Measurements from ENCODE around the gene CTNNA2.

CTNNA2 gene

GRCh38 chr2:79920512-79921076 is 407.7 kb downstream of the CTNNA2 start:
- 80% methylated on average over 1 of the region's 3 CpGs; no CpG with 5 or more reads in 1 of the 2 experiments for WGBS, 2 experiments (ENCODE audit: insufficient coverage in 2 of 2)
- Histone ChIP-seq H3K4me1 (ENCODE audit: control insufficient read depth, insufficient read depth, low read length, poor library complexity, severe bottlenecking) (no peaks in the 10 kb centered on the region), H3K36me3 (ENCODE audit: control insufficient read depth, insufficient read depth, low read length) (no peaks in the 10 kb centered on the region), H3K9me3 (ENCODE audit: control insufficient read depth, low read length) (no peaks in the 10 kb centered on the region), H3K27ac (ENCODE audit: low read depth, low read length, severe bottlenecking) (no peak overlapping the region), H3K4me3 (ENCODE audit: extremely low read depth, insufficient read depth, low read length, poor library complexity, severe bottlenecking) (no peak overlapping the region)

GRCh38 chr2:79929624-79930023 is 416.8 kb downstream of the CTNNA2 start:
- Histone ChIP-seq H3K27ac (ENCODE audit: low read depth, low read length, severe bottlenecking) (no peak overlapping the region), H3K4me1 (ENCODE audit: control insufficient read depth, insufficient read depth, low read length, poor library complexity, severe bottlenecking) (no peaks in the 10 kb centered on the region), H3K36me3 (ENCODE audit: control insufficient read depth, insufficient read depth, low read length) (no peaks in the 10 kb centered on the region), H3K4me3 (ENCODE audit: extremely low read depth, insufficient read depth, low read length, poor library complexity, severe bottlenecking) (no peak overlapping the region), H3K9me3 (ENCODE audit: control insufficient read depth, low read length) (no peaks in the 10 kb centered on the region)
- WGBS, 2 experiments (ENCODE audit: insufficient coverage in 2 of 2) = 100% methylated on average over 1 of the region's 3 CpGs

- Histone ChIP-seq H3K27ac (ENCODE audit: low read depth, low read length, severe bottlenecking) (no peak overlapping the region), H3K36me3 (ENCODE audit: control insufficient read depth, insufficient read depth, low read length) (no peaks in the 10 kb centered on the region), H3K4me3 (ENCODE audit: extremely low read depth, insufficient read depth, low read length, poor library complexity, severe bottlenecking) (no peak overlapping the region), H3K9me3 (ENCODE audit: control insufficient read depth, low read length) (no peaks in the 10 kb centered on the region), H3K4me1 (ENCODE audit: control insufficient read depth, insufficient read depth, low read length, poor library complexity, severe bottlenecking) (no peaks in the 10 kb centered on the region)
- 40% methylated on average over 2 of the region's 5 CpGs; no CpG with 5 or more reads in 1 of the 2 experiments for WGBS, 2 experiments (ENCODE audit: insufficient coverage in 2 of 2)
These were observed 422.3 kb downstream of the CTNNA2 start for GRCh38 chr2:79935046-79935732.

- Histone ChIP-seq H3K9me3 (ENCODE audit: control insufficient read depth, low read length) (no peaks in the 10 kb centered on the region), H3K4me3 (ENCODE audit: extremely low read depth, insufficient read depth, low read length, poor library complexity, severe bottlenecking) (no peak overlapping the region), H3K36me3 (ENCODE audit: control insufficient read depth, insufficient read depth, low read length) (no peaks in the 10 kb centered on the region), H3K27ac (ENCODE audit: low read depth, low read length, severe bottlenecking) (peak overlapping the region; percentile 52), H3K4me1 (ENCODE audit: control insufficient read depth, insufficient read depth, low read length, poor library complexity, severe bottlenecking) (no peaks in the 10 kb centered on the region)
- WGBS, 2 experiments (ENCODE audit: insufficient coverage in 2 of 2) = 0% methylated on average over 3 to 4 of the region's 9 CpGs
These were observed 423.2 kb downstream of the CTNNA2 start for GRCh38 chr2:79935771-79936657.

GRCh38 chr2:79936715-79937114 is 423.9 kb downstream of the CTNNA2 start:
- Histone ChIP-seq H3K9me3 (ENCODE audit: control insufficient read depth, low read length) (no peaks in the 10 kb centered on the region), H3K4me1 (ENCODE audit: control insufficient read depth, insufficient read depth, low read length, poor library complexity, severe bottlenecking) (no peaks in the 10 kb centered on the region), H3K36me3 (ENCODE audit: control insufficient read depth, insufficient read depth, low read length) (no peaks in the 10 kb centered on the region), H3K4me3 (ENCODE audit: extremely low read depth, insufficient read depth, low read length, poor library complexity, severe bottlenecking) (no peak overlapping the region), H3K27ac (ENCODE audit: low read depth, low read length, severe bottlenecking) (no peak overlapping the region)
- no CpG with 5 or more reads among the region's 3 CpGs for WGBS, 2 experiments (ENCODE audit: insufficient coverage in 2 of 2)

- no peak overlapping the region for H3K4me3 ChIP-seq (ENCODE audit: extremely low read depth, insufficient read depth, low read length, poor library complexity, severe bottlenecking)
- no peaks in the 10 kb centered on the region for H3K9me3 ChIP-seq (ENCODE audit: control insufficient read depth, low read length)
- H3K27ac ChIP-seq (ENCODE audit: low read depth, low read length, severe bottlenecking) = no peak overlapping the region
- H3K36me3 ChIP-seq (ENCODE audit: control insufficient read depth, insufficient read depth, low read length) = no peaks in the 10 kb centered on the region
- H3K4me1 ChIP-seq (ENCODE audit: control insufficient read depth, insufficient read depth, low read length, poor library complexity, severe bottlenecking) = no peaks in the 10 kb centered on the region
- WGBS, 2 experiments (ENCODE audit: insufficient coverage in 2 of 2) = 90 to 100% methylated on average over 1 of the region's 1 CpG
These were observed 425.8 kb downstream of the CTNNA2 start for GRCh38 chr2:79938648-79939047.

GRCh38 chr2:79940364-79940763 is 427.5 kb downstream of the CTNNA2 start:
- H3K36me3 ChIP-seq (ENCODE audit: control insufficient read depth, insufficient read depth, low read length) = no peaks in the 10 kb centered on the region
- H3K27ac ChIP-seq (ENCODE audit: low read depth, low read length, severe bottlenecking) = no peak overlapping the region
- no peaks in the 10 kb centered on the region for H3K4me1 ChIP-seq (ENCODE audit: control insufficient read depth, insufficient read depth, low read length, poor library complexity, severe bottlenecking)
- no peak overlapping the region for H3K4me3 ChIP-seq (ENCODE audit: extremely low read depth, insufficient read depth, low read length, poor library complexity, severe bottlenecking)
- WGBS, 2 experiments (ENCODE audit: insufficient coverage in 2 of 2) = no CpG with 5 or more reads among the region's 2 CpGs
- H3K9me3 ChIP-seq (ENCODE audit: control insufficient read depth, low read length) = no peaks in the 10 kb centered on the region

GRCh38 chr2:79941179-79941578 is 428.3 kb downstream of the CTNNA2 start:
- H3K9me3 ChIP-seq (ENCODE audit: control insufficient read depth, low read length) = no peaks in the 10 kb centered on the region
- H3K36me3 ChIP-seq (ENCODE audit: control insufficient read depth, insufficient read depth, low read length) = no peaks in the 10 kb centered on the region
- no CpG with 5 or more reads among the region's 2 CpGs for WGBS, 2 experiments (ENCODE audit: insufficient coverage in 2 of 2)
- H3K27ac ChIP-seq (ENCODE audit: low read depth, low read length, severe bottlenecking) = no peak overlapping the region
- H3K4me1 ChIP-seq (ENCODE audit: control insufficient read depth, insufficient read depth, low read length, poor library complexity, severe bottlenecking) = no peaks in the 10 kb centered on the region
- H3K4me3 ChIP-seq (ENCODE audit: extremely low read depth, insufficient read depth, low read length, poor library complexity, severe bottlenecking) = no peak overlapping the region

GRCh38 chr2:79944205-79944604 is 431.4 kb downstream of the CTNNA2 start:
- H3K4me3 ChIP-seq (ENCODE audit: extremely low read depth, insufficient read depth, low read length, poor library complexity, severe bottlenecking) = no peak overlapping the region
- WGBS, 2 experiments (ENCODE audit: insufficient coverage in 2 of 2) = no CpG with 5 or more reads among the region's 1 CpG
- no peaks in the 10 kb centered on the region for H3K36me3 ChIP-seq (ENCODE audit: control insufficient read depth, insufficient read depth, low read length)
- no peaks in the 10 kb centered on the region for H3K9me3 ChIP-seq (ENCODE audit: control insufficient read depth, low read length)
- no peaks in the 10 kb centered on the region for H3K4me1 ChIP-seq (ENCODE audit: control insufficient read depth, insufficient read depth, low read length, poor library complexity, severe bottlenecking)
- no peak overlapping the region for H3K27ac ChIP-seq (ENCODE audit: low read depth, low read length, severe bottlenecking)

GRCh38 chr2:79945653-79946445 is 433.0 kb downstream of the CTNNA2 start:
- no peaks in the 10 kb centered on the region for H3K36me3 ChIP-seq (ENCODE audit: control insufficient read depth, insufficient read depth, low read length)
- no peak overlapping the region for H3K4me3 ChIP-seq (ENCODE audit: extremely low read depth, insufficient read depth, low read length, poor library complexity, severe bottlenecking)
- no peak overlapping the region for H3K27ac ChIP-seq (ENCODE audit: low read depth, low read length, severe bottlenecking)
- H3K9me3 ChIP-seq (ENCODE audit: control insufficient read depth, low read length) = no peaks in the 10 kb centered on the region
- no peaks in the 10 kb centered on the region for H3K4me1 ChIP-seq (ENCODE audit: control insufficient read depth, insufficient read depth, low read length, poor library complexity, severe bottlenecking)
- WGBS, 2 experiments (ENCODE audit: insufficient coverage in 2 of 2) = 85 to 89% methylated on average over 2 of the region's 5 CpGs

Data from mesodermal cell (in vitro differentiated cells).